SK-N-SH treated with all-trans-retinoic acid at 6 μM for 48 hours (cell line): ENCODE results near the gene MBNL2.

ENCODE experiments used
- BACH2 ChIP-seq: fragments of 250-450 bp; sonication (Bioruptor Pico); IDR thresholded peaks from 2 replicates; pipeline ENCODE4 v1.9.0; 2021; ENCODE audit warnings: mild to moderate bottlenecking, borderline replicate concordance
- CSDC2 ChIP-seq: fragments of 250-450 bp; sonication (Bioruptor Pico); IDR thresholded peaks from 2 replicates; pipeline ENCODE4 v1.5.0; 2020; ENCODE audit warnings: mild to moderate bottlenecking, moderate library complexity
- ESRRG ChIP-seq: fragments of 250-450 bp; sonication (Bioruptor Pico); IDR thresholded peaks from 2 replicates; pipeline ENCODE4 v1.6.1; 2021; ENCODE audit warnings: mild to moderate bottlenecking
- ISL1 ChIP-seq: fragments of 250-450 bp; sonication (Bioruptor Pico); IDR thresholded peaks from 2 replicates; pipeline ENCODE4 v2.1.2; 2022; ENCODE audit warnings: mild to moderate bottlenecking, moderate library complexity
- OSR1 ChIP-seq: fragments of 250-450 bp; sonication (Bioruptor Pico); IDR thresholded peaks from 2 replicates; pipeline ENCODE4 v1.8.0; 2022; ENCODE audit warnings: moderate library complexity, mild to moderate bottlenecking, inconsistent platforms
- RARB ChIP-seq: fragments of 250-450 bp; sonication (Bioruptor Pico); IDR thresholded peaks from 2 replicates; pipeline ENCODE4 v1.8.0; 2021; ENCODE audit warnings: mild to moderate bottlenecking, moderate library complexity
- TCF4 ChIP-seq: fragments of 250-450 bp; sonication (Bioruptor Pico); IDR thresholded peaks from 2 replicates; pipeline ENCODE4 v1.8.0; 2021; ENCODE audit warnings: mild to moderate bottlenecking, moderate library complexity, borderline replicate concordance
- ZC3H10 ChIP-seq: fragments of 250-450 bp; sonication (Bioruptor Pico); IDR thresholded peaks from 2 replicates; pipeline ENCODE4 v1.5.1; 2021; ENCODE audit warnings: mild to moderate bottlenecking, moderate library complexity
- ZFP3 ChIP-seq: fragments of 250-450 bp; sonication (Bioruptor Pico); IDR thresholded peaks from 2 replicates; pipeline ENCODE4 v1.5.0; 2020; ENCODE audit warnings: mild to moderate bottlenecking, moderate library complexity
- TF ChIP-seq, protein P1 (sequence below): fragments of 250-450 bp; sonication (Bioruptor Pico); IDR thresholded peaks from 2 replicates; pipeline ENCODE4 v1.5.1; 2020; ENCODE audit warnings: low read depth, mild to moderate bottlenecking, moderate library complexity
- TF ChIP-seq, protein P2 (sequence below): fragments of 250-450 bp; sonication (Bioruptor Pico); IDR thresholded peaks from 2 replicates; pipeline ENCODE4 v1.5.1; 2021; ENCODE audit warnings: mild to moderate bottlenecking, moderate library complexity
- TF ChIP-seq, protein P3 (sequence below): fragments of 250-450 bp; sonication (Bioruptor Pico); IDR thresholded peaks from 2 replicates; pipeline ENCODE4 v1.8.0; 2020; ENCODE audit warnings: mild to moderate bottlenecking, moderate library complexity, borderline replicate concordance

DNA sequence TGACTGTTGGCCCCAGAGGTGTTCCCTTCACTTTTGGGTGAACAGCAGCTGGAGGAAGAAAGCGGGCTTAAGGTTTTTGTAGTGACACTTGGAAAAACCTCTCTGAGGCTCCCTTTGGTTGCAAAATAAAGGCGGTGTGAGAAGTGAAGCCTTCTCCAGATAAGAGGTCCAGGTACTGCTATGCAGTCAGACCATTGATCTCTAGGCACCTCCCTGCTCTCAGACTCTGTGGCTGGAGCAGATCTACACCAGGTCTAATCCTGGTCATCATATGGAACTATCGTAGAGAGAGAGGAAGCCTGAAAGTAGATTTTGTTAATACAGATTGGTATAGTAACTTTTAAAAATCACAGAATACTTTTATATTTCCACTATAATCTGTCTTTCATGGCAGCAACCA, 47.5 kb downstream of the MBNL2 start:
- TF ChIP-seq ZFP3 (CRISPR knock-in tag) (no peak), TCF4 (CRISPR knock-in tag) (no peak), OSR1 (no peak), BACH2 (CRISPR knock-in tag) (no peak), ISL1 (CRISPR knock-in tag) (no peak), RARB (CRISPR knock-in tag) (no peak), CSDC2 (CRISPR knock-in tag) (no peak), ESRRG (CRISPR knock-in tag) (no peak), ZC3H10 (no peak)
- TF ChIP-seq, protein P1, sequence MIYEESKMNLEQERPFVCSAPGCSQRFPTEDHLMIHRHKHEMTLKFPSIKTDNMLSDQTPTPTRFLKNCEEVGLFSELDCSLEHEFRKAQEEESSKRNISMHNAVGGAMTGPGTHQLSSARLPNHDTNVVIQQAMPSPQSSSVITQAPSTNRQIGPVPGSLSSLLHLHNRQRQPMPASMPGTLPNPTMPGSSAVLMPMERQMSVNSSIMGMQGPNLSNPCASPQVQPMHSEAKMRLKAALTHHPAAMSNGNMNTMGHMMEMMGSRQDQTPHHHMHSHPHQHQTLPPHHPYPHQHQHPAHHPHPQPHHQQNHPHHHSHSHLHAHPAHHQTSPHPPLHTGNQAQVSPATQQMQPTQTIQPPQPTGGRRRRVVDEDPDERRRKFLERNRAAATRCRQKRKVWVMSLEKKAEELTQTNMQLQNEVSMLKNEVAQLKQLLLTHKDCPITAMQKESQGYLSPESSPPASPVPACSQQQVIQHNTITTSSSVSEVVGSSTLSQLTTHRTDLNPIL (CRISPR knock-in tag): no peak
- TF ChIP-seq, protein P2, sequence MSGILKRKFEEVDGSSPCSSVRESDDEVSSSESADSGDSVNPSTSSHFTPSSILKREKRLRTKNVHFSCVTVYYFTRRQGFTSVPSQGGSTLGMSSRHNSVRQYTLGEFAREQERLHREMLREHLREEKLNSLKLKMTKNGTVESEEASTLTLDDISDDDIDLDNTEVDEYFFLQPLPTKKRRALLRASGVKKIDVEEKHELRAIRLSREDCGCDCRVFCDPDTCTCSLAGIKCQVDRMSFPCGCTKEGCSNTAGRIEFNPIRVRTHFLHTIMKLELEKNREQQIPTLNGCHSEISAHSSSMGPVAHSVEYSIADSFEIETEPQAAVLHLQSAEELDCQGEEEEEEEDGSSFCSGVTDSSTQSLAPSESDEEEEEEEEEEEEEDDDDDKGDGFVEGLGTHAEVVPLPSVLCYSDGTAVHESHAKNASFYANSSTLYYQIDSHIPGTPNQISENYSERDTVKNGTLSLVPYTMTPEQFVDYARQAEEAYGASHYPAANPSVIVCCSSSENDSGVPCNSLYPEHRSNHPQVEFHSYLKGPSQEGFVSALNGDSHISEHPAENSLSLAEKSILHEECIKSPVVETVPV (CRISPR knock-in tag): no peak
- TF ChIP-seq, protein P3, sequence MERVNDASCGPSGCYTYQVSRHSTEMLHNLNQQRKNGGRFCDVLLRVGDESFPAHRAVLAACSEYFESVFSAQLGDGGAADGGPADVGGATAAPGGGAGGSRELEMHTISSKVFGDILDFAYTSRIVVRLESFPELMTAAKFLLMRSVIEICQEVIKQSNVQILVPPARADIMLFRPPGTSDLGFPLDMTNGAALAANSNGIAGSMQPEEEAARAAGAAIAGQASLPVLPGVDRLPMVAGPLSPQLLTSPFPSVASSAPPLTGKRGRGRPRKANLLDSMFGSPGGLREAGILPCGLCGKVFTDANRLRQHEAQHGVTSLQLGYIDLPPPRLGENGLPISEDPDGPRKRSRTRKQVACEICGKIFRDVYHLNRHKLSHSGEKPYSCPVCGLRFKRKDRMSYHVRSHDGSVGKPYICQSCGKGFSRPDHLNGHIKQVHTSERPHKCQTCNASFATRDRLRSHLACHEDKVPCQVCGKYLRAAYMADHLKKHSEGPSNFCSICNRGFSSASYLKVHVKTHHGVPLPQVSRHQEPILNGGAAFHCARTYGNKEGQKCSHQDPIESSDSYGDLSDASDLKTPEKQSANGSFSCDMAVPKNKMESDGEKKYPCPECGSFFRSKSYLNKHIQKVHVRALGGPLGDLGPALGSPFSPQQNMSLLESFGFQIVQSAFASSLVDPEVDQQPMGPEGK (CRISPR knock-in tag): no peak
